ENCODE data around the gene ENOPH1. TPM values are rescaled to one million over a fixed set of nuclear protein-coding genes. Genes with fewer than 3 reads are reported as not detected.
"Not testable (repeated sequence)": the region's sequence is repeated elsewhere in the genome, so short reads cannot be mapped to it uniquely, and the experiment has no call there.

The ENOPH1 gene
- total RNA-seq, 2 experiments from 2014 or later, result 17.9 to 19.4 TPM

- no peak overlapping the region for H3K27ac ChIP-seq (ENCODE audit: low read depth in 1 of 2, low read length in 2 of 2)
- no peak for ATAC-seq (ENCODE audit: poor library complexity)
- H3K36me3 ChIP-seq (ENCODE audit: insufficient read depth, low read length), result no peaks in the 10 kb centered on the region
- no peak overlapping the region for H3K4me3 ChIP-seq (ENCODE audit: low read length)
- no peak for DNase-seq
- H3K4me3 Mint-ChIP-seq, result no peak overlapping the region
- H3K36me3 Mint-ChIP-seq (ENCODE audit: low read depth), result no peaks in the 10 kb centered on the region
- CTCF ChIA-PET, result no interaction called here
- peaks cover 7% of the 10 kb centered on the region for H3K27me3 Mint-ChIP-seq
- no peaks in the 10 kb centered on the region for H3K4me1 ChIP-seq (ENCODE audit: insufficient read depth, low read length)
- H3K9me3 ChIP-seq (ENCODE audit: control insufficient read depth in 1 of 2, insufficient read depth in 1 of 2, low read length in 2 of 2), result no peaks in the 10 kb centered on the region
- POLR2A ChIA-PET, result interaction anchor here (0.9 kb wide), 1 partner anchor 28 kb away, joined by 4 read pairs; no protein-coding TSS in a partner anchor
- H3K27ac Mint-ChIP-seq, result no peak overlapping the region
- intact Hi-C loops (cut with DNase I, micrococcal nuclease), result no loop called here
- TF ChIP-seq CTCF (IDR thresholded peaks at IDR 0.05), result no peak
- peaks cover 0 to 2% of the 10 kb centered on the region in 2 experiments for H3K27me3 ChIP-seq (ENCODE audit: control insufficient read depth in 1 of 2, insufficient read depth in 2 of 2, low read length in 2 of 2)
- H3K4me1 Mint-ChIP-seq (ENCODE audit: low read depth), result no peaks in the 10 kb centered on the region
- H3K9me3 Mint-ChIP-seq, result no peaks in the 10 kb centered on the region
These were observed 28.8 kb upstream of the ENOPH1 start for GRCh38 chr4:82401600-82401999.

- intact Hi-C loops (cut with DNase I, micrococcal nuclease), result no loop called here
These were observed 28.1 kb upstream of the ENOPH1 start for GRCh38 chr4:82402196-82402775.

GRCh38 chr4:82403725-82404124 lies 26.7 kb upstream of the ENOPH1 start:
- Mint-ChIP-seq H3K4me3 (no peak overlapping the region), H3K36me3 (ENCODE audit: low read depth) (no peaks in the 10 kb centered on the region), H3K27me3 (peaks cover 7% of the 10 kb centered on the region), H3K27ac (no peak overlapping the region), H3K9me3 (no peaks in the 10 kb centered on the region), H3K4me1 (ENCODE audit: low read depth) (no peaks in the 10 kb centered on the region)
- H3K4me3 ChIP-seq (ENCODE audit: low read length), result no peak overlapping the region
- POLR2A ChIA-PET, result no interaction called here
- no peaks in the 10 kb centered on the region for H3K4me1 ChIP-seq (ENCODE audit: insufficient read depth, low read length)
- intact Hi-C loops (cut with DNase I, micrococcal nuclease), result no loop called here
- DNase-seq, result no peak
- CTCF ChIA-PET, result no interaction called here
- TF ChIP-seq CTCF (IDR thresholded peaks at IDR 0.05), result no peak
- H3K27me3 ChIP-seq (ENCODE audit: control insufficient read depth in 1 of 2, insufficient read depth in 2 of 2, low read length in 2 of 2), result peaks cover 0 to 2% of the 10 kb centered on the region in 2 experiments
- no peaks in the 10 kb centered on the region for H3K36me3 ChIP-seq (ENCODE audit: insufficient read depth, low read length)
- ATAC-seq (ENCODE audit: poor library complexity), result no peak
- H3K27ac ChIP-seq (ENCODE audit: low read depth in 1 of 2, low read length in 2 of 2), result no peak overlapping the region
- H3K9me3 ChIP-seq (ENCODE audit: control insufficient read depth in 1 of 2, insufficient read depth in 1 of 2, low read length in 2 of 2), result no peaks in the 10 kb centered on the region

More at GRCh38 chr4:82402196-82402775, 28.1 kb upstream of the ENOPH1 start:
- CTCF ChIA-PET, result no interaction called here
- no peak for ATAC-seq (ENCODE audit: poor library complexity)
- Mint-ChIP-seq H3K36me3 (ENCODE audit: low read depth) (no peaks in the 10 kb centered on the region), H3K4me3 (no peak overlapping the region), H3K4me1 (ENCODE audit: low read depth) (no peaks in the 10 kb centered on the region), H3K27ac (no peak overlapping the region), H3K9me3 (no peaks in the 10 kb centered on the region), H3K27me3 (peaks cover 7% of the 10 kb centered on the region)
- POLR2A ChIA-PET, result no interaction called here
- no peak for DNase-seq
- TF ChIP-seq CTCF (IDR thresholded peaks at IDR 0.05), result no peak
- Histone ChIP-seq H3K27me3 (ENCODE audit: control insufficient read depth in 1 of 2, insufficient read depth in 2 of 2, low read length in 2 of 2) (peaks cover 0 to 2% of the 10 kb centered on the region in 2 experiments), H3K9me3 (ENCODE audit: control insufficient read depth in 1 of 2, insufficient read depth in 1 of 2, low read length in 2 of 2) (no peaks in the 10 kb centered on the region), H3K27ac (ENCODE audit: low read depth in 1 of 2, low read length in 2 of 2) (no peak overlapping the region), H3K4me3 (ENCODE audit: low read length) (no peak overlapping the region), H3K4me1 (ENCODE audit: insufficient read depth, low read length) (no peaks in the 10 kb centered on the region), H3K36me3 (ENCODE audit: insufficient read depth, low read length) (no peaks in the 10 kb centered on the region)

- H3K27me3 ChIP-seq (ENCODE audit: control insufficient read depth in 1 of 2, insufficient read depth in 2 of 2, low read length in 2 of 2); H3K36me3 ChIP-seq (ENCODE audit: insufficient read depth, low read length); H3K27ac Mint-ChIP-seq; H3K36me3 Mint-ChIP-seq (ENCODE audit: low read depth); H3K4me1 Mint-ChIP-seq (ENCODE audit: low read depth); H3K27ac ChIP-seq (ENCODE audit: low read depth in 1 of 2, low read length in 2 of 2); DNase-seq; H3K4me3 ChIP-seq (ENCODE audit: low read length); H3K4me3 Mint-ChIP-seq; intact Hi-C loops (cut with DNase I, micrococcal nuclease); H3K4me1 ChIP-seq (ENCODE audit: insufficient read depth, low read length); ATAC-seq (ENCODE audit: poor library complexity); CTCF ChIA-PET; H3K9me3 Mint-ChIP-seq; H3K9me3 ChIP-seq (ENCODE audit: control insufficient read depth in 1 of 2, insufficient read depth in 1 of 2, low read length in 2 of 2): not testable (repeated sequence)
- POLR2A ChIA-PET, result interaction anchor here (0.7 to 3.1 kb wide), 2 partner anchors 14 to 590 kb away, joined by 3 to 19 read pairs; partner anchors contain the start of genes ENOPH1 and HNRNPDL
- H3K27me3 Mint-ChIP-seq, result peaks cover 21% of the 10 kb centered on the region
These were observed 15.3 kb upstream of the ENOPH1 start for GRCh38 chr4:82415061-82415460.
